ENCODE results near the gene TEK.
"Not testable (repeated sequence)": the region's sequence is repeated elsewhere in the genome, so short reads cannot be mapped to it uniquely, and the experiment has no call there.

TEK gene

GRCh38 chr9:27108981-27109541 is at the start of gene TEK:
TEK (plus strand) TSS chr9:27109225; CDS start chr9:27109591, 366 bp downstream.
- DNase-seq (ENCODE audit: low read depth, low spot score) = peak; percentile 42

- no peak for DNase-seq (ENCODE audit: low read depth, low spot score)
Observed at GRCh38 chr9:27059412-27059811, 49.6 kb upstream of the TEK start.

GRCh38 chr9:27059907-27060306 is 49.1 kb upstream of the TEK start:
- DNase-seq (ENCODE audit: low read depth, low spot score) = no peak

GRCh38 chr9:27065288-27065687 is 43.7 kb upstream of the TEK start:
- DNase-seq (ENCODE audit: low read depth, low spot score) = peak; percentile 10

DNA sequence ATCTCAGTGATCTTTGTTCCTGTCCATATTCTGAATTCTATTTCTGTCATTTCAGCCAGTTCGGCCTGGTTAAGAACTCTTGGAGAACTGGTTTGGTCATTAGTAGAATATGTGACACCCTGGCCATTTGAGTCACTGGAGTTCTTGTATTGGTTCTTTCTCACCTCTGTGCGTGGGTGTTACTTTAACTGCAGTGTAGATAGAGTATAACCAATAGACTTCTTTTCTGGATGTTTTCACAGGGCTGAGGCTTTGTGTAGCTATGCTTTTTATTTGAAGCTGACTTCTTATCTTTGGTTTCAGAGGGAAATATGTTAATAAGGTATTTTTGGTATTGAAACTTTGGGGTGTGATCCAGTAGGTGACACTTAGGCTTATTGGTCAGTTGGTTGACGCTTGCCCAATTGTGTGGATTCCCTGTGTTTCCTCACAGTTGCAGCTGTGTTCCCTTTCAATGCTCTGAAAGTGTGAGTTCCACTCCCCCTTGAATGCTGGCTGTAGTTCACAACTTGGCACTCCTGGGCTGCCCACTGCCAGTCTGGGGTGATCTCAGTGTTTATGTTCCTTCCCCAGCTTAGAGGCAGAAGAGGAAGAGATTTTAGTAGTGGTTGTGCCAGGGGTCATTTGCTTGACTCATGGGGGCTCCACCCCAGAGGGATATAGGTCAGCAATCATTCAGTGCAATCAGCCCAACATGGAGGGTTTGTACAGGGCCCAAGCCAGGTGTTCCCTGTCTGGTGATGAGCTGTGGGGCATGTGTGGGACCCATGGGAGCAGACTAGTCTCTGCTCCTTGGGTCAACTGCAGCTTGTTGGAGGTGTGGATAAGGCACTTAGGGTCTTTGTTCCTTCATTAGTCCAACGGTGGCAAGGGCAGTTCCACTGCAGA is 34.9 kb upstream of the TEK start:
- no peak for DNase-seq (ENCODE audit: low read depth, low spot score)

DNA sequence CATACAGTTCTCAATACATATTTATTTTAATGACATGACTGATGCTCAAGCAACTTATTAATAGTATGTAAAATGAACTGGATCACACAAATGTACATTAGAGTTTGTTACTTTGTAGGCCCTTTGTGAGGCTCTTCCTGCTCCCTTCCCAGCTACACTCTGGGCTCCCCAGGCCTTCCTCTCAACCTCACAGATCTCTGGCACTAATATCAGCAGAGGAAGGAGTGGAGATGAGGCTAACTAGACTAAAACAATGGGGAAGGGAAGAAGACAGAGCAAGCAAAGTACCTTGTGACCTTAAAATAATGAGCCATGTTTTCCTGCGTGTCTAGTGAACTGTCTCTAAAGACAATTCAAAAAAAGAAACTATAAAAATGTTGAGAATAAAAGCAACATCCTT is 30.3 kb upstream of the TEK start:
- no peak for DNase-seq (ENCODE audit: low read depth, low spot score)

DNA sequence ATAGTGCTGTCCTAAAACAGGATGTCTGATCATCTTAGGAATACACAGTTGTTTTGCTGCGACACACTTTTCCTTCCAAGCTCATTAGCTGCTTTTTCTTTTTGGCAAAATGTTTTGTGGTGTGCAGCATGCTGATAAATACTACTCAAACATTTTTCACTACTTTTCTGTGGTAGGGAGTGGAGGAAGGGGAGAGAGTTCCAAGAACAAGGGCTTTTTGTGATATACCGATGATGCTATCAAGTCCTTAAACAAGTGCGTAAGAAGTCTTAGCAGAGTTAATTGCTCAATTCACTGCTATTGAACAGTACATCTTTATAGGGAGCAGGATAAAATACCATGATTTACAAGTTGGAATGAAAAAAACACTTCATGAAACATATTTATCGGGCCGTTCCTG is 23.6 kb upstream of the TEK start:
- DNase-seq (ENCODE audit: low read depth, low spot score) = peak; percentile 59

DNA sequence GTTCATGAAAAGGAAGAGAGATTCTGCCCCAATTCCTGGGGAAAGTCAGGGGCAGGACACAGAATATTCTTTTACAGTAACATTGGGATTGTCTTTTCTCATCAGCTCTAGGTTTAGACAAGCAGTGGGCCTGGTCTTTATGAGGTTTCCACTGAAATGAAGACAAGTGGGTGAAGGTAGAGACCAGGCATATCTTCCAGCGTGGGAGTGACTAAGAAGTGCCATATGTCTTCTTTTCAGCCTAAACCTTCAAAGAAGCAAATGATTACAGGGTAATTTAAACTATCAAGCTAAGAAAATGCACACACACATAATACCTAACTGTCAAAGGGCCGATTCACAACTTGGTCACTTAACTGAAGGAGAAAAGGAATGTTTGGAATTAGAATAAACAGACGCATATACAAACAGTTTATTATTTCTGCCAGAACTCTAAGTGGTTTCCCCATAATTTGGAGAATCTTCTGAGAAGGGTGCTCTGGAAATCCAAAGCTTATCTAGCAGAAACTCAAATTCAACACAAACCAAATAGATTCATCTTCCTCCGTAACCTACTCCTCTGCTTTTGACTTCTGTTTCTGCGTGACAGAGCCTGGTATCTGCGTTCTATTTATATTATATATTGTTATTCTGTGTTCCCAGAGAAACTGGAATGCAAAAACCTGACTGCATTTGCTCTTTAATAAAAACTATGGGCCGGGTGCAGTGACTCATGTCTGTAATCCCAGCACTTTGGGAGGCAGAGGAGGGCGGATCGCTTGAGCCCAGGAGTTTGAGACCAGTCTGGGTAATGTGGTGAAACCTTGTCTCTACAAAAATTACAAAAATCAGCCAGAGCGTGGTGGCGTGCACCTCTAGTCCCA is 22.0 kb upstream of the TEK start:
- peak; percentile 76 for DNase-seq (ENCODE audit: low read depth, low spot score)

DNA sequence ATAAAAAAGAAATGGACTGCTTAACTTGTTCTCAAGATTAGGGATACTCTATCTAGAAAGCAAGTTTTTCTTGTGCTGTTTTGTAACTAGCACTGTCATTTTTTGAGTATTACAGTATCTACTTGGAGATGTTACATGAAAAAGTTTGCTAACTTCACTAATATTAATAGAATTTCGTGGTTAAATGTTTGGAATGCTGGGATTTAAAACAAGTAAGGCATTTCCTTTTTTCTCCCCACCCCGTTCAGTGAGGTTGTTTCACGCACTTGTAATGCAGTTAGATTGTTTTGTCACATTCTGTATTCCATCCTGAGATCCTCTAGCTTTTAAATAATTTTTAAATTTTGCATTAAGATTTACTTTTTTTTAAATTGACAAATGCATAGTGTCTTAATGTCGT is 20.0 kb upstream of the TEK start:
- peak; percentile 34 for DNase-seq (ENCODE audit: low read depth, low spot score)

DNA sequence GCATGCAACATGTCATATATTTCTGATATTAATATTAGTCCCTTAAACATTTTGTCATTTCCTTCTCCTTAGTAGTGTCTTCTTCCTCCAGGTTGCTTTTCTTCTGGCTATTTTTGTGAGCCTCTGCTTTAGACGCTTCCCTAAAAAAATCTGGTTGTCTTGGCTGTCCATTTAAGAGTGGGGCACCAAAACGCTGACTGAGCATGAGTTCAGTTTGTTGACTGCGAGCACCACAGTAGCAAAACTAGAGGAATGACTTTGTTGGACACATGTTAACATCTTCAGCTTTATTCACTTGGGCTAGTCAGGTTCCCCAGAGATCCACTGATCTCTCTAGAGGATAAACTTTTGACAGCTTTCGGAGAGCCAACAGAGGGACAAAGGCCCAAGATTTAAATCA is 19.3 kb upstream of the TEK start:
- DNase-seq (ENCODE audit: low read depth, low spot score) = no peak

- DNase-seq (ENCODE audit: low read depth, low spot score) = no peak
Observed at GRCh38 chr9:27090231-27090630, 18.8 kb upstream of the TEK start.

- DNase-seq (ENCODE audit: low read depth, low spot score) = no peak
Observed at GRCh38 chr9:27090711-27091110, 18.3 kb upstream of the TEK start.

DNA sequence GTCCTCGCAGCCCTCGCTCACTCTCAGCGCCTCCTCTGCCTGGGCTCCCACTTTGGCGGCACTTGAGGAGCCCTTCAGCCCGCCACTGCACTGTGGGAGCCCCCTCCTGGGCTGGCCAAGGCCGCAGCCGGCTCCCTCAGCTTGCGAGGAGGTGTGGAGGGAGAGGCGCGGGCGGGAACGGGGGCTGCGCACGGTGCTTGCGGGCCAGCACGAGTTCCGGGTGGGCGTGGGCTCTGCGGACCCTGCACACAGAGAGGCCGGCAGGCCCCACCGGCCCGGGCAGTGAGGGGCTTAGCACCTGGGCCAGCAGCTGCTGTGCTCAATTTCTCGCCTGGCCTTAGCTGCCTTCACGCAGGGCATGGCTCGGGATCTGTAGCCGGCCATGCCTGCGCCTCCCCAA is 16.5 kb upstream of the TEK start:
- DNase-seq (ENCODE audit: low read depth, low spot score) = not testable (repeated sequence)

DNA sequence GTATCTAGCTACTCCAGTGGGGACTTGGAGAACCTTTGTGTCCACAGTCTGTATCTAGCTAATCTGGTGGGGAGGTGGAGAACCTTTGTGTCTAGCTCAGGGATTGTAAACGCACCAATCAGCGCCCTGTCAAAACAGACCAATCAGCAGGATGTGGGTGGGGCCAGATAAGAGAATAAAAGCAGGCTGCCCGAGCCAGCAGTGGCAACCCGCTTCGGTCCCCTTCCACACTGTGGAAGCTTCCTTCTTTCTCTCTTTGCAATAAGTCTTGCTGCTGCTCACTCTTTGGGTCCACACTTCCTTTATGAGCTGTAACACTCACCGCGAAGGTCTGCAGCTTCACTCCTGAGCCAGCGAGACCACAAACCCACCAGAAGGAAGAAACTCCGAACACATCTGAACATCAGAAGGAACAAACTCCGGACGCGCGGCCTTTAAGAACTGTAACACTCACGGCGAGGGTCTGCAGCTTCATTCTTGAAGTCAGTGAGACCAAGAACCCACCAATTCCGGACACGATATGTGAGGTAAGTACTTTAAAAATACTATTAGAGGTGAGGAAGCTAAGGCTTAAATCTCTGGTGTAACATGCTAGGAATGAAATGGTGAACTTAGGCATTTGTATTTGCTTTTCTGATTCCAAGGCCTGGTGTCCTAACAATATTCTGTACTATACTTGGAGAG is 15.5 kb upstream of the TEK start:
- not testable (repeated sequence) for DNase-seq (ENCODE audit: low read depth, low spot score)

DNA sequence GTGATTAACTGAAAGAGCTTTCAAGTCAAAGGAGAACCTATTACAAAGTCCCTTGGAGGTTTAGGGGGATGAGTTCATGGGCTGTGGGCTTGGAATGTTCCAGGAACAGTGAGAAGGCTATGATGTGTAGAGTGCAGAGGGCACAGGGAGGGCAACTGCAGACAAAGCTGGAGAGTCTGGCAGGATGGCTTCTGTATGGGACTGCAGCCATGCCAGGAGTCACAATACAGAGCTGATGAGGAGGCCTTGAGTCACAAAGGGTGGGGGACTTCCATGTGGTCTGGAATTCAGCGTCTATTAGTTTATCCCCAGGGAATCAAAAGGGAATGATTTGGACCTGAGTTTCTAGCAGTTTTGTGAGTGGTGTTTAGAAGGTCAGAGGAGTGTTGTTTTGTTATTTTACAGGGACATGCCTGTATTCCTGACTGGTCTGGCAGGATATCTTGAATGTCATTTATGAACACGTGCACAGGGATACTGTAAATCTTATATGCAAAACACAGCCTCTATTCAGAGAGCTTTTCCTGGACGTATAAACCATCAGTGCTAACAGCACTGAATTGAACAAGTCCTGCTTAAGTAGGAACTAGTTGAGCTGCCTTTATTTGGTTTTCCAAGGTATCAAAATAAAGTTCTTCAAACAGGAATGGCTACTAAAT is 14.3 kb upstream of the TEK start:
- peak; percentile 89 for DNase-seq (ENCODE audit: low read depth, low spot score)

- no peak for DNase-seq (ENCODE audit: low read depth, low spot score)
Observed at GRCh38 chr9:27107241-27107640, 1.8 kb upstream of the TEK start.

GRCh38 chr9:27109621-27110020 is 596 bp downstream of the TEK start:
- DNase-seq (ENCODE audit: low read depth, low spot score) = no peak

DNA sequence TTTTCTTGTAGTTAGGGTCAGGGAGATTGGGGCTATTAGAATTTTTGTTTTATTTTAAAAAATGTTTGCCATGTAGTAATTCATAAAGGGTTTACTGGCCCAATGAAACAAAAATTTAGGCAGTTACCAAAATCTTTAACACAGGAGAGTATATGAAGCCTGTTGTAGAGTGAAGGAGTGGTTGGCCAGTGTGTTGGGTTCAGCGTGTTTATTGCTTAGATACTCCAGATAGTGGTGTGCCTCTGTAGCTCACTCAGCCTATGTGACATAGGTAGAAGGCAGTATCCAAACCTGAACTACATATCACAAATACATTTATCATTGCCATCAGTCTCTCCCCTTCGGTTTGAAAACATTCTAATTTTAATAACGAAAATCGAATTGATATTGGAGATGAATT is 1.2 kb downstream of the TEK start:
- DNase-seq (ENCODE audit: low read depth, low spot score) = no peak

DNA sequence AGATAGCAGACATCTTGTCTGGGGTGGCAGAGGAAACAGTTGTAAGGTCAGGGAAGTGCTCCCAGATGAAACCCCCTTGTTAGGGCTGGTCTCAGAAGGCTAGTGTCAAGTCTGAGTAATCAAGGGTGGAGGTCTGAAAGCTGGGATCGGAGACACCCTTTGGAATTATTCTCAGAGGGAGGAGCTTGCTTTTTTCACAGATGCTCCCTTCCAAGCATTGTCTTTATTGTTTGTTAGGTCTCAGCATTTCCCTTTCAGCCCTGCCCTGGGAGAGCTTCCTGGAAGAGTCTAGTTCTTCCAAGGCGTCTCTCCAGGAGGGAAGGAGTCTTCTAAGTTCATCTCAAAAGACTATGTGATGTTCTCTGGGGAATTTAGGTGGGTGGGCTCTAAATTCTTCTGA is 3.2 kb downstream of the TEK start:
- no peak for DNase-seq (ENCODE audit: low read depth, low spot score)

DNA sequence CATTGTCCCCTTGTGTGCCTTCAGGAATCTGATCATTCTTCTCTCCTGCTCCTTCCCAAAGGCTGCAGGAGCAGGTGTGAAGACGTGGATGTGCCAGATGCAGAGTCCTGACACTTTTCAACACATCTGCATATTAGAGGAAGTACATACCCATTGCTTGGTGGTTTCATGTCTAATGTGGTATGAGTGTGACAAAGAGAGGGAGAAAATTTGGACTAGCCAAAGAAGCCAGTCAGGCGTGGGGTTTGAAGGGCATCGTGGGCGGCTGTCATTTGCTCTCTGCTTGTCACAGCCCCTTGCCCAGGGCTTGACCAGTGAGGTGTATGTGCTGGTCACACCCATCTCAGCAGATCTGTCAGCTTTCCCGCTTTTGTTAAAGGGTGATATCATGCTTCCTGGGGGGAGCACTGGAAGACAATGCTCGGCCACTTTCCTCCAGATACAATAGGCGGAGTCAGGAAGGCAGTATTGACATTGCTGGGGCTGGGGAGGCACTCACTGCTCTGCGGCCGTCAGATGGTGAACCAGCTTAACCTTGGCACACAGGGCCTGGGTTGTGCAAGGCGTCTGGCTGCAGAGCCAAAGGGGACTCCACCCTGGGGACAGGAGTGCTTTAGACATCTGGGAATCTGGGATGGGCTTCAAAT is 8.6 kb downstream of the TEK start:
- no peak for DNase-seq (ENCODE audit: low read depth, low spot score)

DNA sequence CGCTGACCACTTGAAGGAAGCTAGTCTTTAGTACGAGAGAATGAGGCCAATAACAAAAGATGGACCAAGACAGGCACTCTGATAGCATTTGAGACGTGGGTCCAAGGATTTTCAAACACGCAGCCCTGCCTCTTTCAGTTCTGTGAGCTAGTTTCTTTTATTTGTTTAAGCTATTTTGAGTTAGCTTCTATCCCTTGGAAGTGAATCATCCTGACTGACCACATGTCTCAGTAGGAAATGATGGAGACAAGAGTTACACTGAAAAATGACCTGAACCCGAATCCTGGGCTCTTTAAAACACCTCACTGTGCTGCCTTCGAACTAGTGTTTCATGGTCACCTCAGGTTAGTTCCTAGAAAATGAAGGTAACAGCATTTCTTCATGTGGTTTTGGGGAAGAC is 9.9 kb downstream of the TEK start:
- peak; percentile 43 for DNase-seq (ENCODE audit: low read depth, low spot score)
